Measurements from ENCODE around the gene YIPF7. TPM values are rescaled to one million over a fixed set of nuclear protein-coding genes. Genes with fewer than 3 reads are reported as not detected.

YIPF7 gene
- total and polyA plus RNA-seq, 10 donors: 0.05 to 0.24 (median 0.13) TPM; not detected in 7

DNA sequence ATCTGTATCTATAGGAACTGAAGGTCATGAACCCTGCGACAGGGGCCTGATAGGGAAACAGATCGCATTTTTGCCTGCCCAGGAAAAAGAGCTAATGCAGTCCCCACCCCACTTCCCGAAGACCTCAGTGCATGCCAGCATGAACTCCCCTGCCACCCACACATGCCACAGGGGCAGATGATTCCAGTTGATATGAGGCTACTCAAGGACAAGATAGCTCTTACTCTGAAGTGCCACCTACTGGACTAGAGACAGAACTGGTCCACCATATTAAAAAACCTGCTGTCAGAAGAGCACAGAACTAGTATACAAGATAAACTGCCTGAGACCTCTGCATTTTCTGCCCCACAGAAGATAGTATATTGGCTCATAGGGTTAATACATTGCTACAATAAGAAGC lies 68.0 kb downstream of the YIPF7 start:
- 79 to 95% (median 87%) methylated on average over 3 of the region's 3 CpGs for WGBS, 5 donors
- intact Hi-C loops (cut with DNase I; ENCODE audit: low total_unique reads): no loop called here
- Histone ChIP-seq H3K36me3 (no peaks in the 10 kb centered on the region), H3K27me3 (replicated peaks in 1 of 7) (no peaks in the 10 kb centered on the region), H3K4me3 (no peak overlapping the region), H3K4me1 (no peaks in the 10 kb centered on the region), H3K9me3 (peaks cover 0 to 33% (median 22%) of the 10 kb centered on the region in 8 donors), H3K27ac (no peak overlapping the region)
- DNase-seq: no peak
- TF ChIP-seq POLR2AphosphoS5 (IDR thresholded peaks at IDR 0.05) (no peak), POLR2A (IDR thresholded peaks at IDR 0.05) (no peak)
- TF ChIP-seq, protein P1, sequence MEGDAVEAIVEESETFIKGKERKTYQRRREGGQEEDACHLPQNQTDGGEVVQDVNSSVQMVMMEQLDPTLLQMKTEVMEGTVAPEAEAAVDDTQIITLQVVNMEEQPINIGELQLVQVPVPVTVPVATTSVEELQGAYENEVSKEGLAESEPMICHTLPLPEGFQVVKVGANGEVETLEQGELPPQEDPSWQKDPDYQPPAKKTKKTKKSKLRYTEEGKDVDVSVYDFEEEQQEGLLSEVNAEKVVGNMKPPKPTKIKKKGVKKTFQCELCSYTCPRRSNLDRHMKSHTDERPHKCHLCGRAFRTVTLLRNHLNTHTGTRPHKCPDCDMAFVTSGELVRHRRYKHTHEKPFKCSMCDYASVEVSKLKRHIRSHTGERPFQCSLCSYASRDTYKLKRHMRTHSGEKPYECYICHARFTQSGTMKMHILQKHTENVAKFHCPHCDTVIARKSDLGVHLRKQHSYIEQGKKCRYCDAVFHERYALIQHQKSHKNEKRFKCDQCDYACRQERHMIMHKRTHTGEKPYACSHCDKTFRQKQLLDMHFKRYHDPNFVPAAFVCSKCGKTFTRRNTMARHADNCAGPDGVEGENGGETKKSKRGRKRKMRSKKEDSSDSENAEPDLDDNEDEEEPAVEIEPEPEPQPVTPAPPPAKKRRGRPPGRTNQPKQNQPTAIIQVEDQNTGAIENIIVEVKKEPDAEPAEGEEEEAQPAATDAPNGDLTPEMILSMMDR (IDR thresholded peaks at IDR 0.05 in 8 of 11, conservative IDR thresholded peaks at IDR 0.05 in 3 of 11): no peak

DNA sequence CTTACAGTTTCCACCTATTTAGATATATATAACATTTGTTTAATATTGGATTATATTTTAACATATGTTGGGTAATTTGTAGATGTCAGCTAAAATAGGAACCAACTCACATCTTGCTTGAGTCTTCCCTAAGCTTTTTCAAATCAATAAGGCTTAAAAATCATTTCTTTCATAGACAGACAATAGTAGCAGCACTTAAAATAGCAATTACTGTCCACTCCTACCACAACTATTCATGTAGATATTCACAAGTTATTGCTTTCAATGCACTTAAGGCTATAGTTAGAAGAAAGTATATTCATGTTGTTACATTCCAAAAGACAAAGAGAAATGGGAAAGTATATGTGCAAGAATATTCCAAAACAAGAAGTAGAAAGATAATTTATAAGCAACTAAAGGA lies 71.2 kb downstream of the YIPF7 start:
- no peak for TF ChIP-seq POLR2A (IDR thresholded peaks at IDR 0.05)
- TF ChIP-seq POLR2AphosphoS5 (IDR thresholded peaks at IDR 0.05): no peak
- TF ChIP-seq, protein P1 (IDR thresholded peaks at IDR 0.05 in 8 of 11, conservative IDR thresholded peaks at IDR 0.05 in 3 of 11): no peak
- Histone ChIP-seq H3K27ac (no peak overlapping the region), H3K4me1 (no peaks in the 10 kb centered on the region), H3K27me3 (replicated peaks in 1 of 7) (no peaks in the 10 kb centered on the region), H3K36me3 (no peaks in the 10 kb centered on the region), H3K4me3 (no peak overlapping the region), H3K9me3 (peaks cover 0 to 29% (median 22%) of the 10 kb centered on the region in 8 donors)
- intact Hi-C loops (cut with DNase I; ENCODE audit: low total_unique reads): no loop called here
- no peak for DNase-seq

DNA sequence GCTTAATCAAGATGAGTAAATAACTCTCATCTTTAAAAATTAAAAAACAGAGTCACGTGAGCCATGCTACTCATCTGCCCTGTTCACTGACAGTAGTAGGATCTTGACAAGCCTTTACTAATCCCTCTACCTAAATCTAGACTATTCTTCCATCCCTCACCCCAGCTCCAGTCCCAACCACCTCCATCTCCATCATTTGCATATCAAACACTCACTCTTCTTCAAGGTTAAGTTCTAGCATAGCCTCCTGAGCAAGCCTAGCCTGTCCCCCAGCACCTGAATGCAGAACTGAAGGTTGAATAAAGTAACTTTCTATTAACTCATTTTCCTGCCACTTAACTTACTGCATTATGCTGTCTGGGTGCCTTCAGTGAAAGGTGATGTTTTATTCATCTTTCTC lies 72.5 kb downstream of the YIPF7 start:
- Histone ChIP-seq H3K4me3 (no peak overlapping the region), H3K9me3 (peaks cover 0 to 17% (median 11%) of the 10 kb centered on the region in 8 donors), H3K36me3 (no peaks in the 10 kb centered on the region), H3K27me3 (replicated peaks in 1 of 7) (no peaks in the 10 kb centered on the region), H3K27ac (no peak overlapping the region), H3K4me1 (no peaks in the 10 kb centered on the region)
- DNase-seq: no peak
- intact Hi-C loops (cut with DNase I; ENCODE audit: low total_unique reads): no loop called here
- 0% methylated on average over 1 of the region's 1 CpG for WGBS, 5 donors
- TF ChIP-seq, protein P1 (IDR thresholded peaks at IDR 0.05 in 8 of 11, conservative IDR thresholded peaks at IDR 0.05 in 3 of 11): no peak
- no peak for TF ChIP-seq POLR2AphosphoS5 (IDR thresholded peaks at IDR 0.05)
- TF ChIP-seq POLR2A (IDR thresholded peaks at IDR 0.05): no peak

Other genes starting within 250 kb of the YIPF7 start
- under 1 TPM in 1 of 7 donors, not detected in 6; 0.30 TPM for gene KCTD8, start 202.8 kb downstream of the YIPF7 start, total RNA-seq
- not detected for gene KCTD8, start 202.8 kb downstream of the YIPF7 start, polyA plus RNA-seq
- gene GUF1, start 26.8 kb upstream of the YIPF7 start, total RNA-seq: 10 to 100 TPM; 13.1 to 24.5 (median 17.3) TPM
- 10 to 100 TPM in 2 of 3 donors, 1 to 10 TPM in 1; 9.6 to 11.9 (median 10.2) TPM for gene GUF1, start 26.8 kb upstream of the YIPF7 start, polyA plus RNA-seq
- gene GNPDA2, start 74.9 kb upstream of the YIPF7 start, total RNA-seq: 10 to 100 TPM; 10.2 to 18.8 (median 14.8) TPM
- 10 to 100 TPM; 10.5 to 11.0 (median 10.7) TPM for gene GNPDA2, start 74.9 kb upstream of the YIPF7 start, polyA plus RNA-seq